Fibroblast of lung (primary cell): Measurements from ENCODE around the gene MIER2. TPM values are rescaled to one million over a fixed set of nuclear protein-coding genes. Genes with fewer than 3 reads are reported as not detected.
A peak's percentile ranks its signal among the peaks of the same experiment; 100 is the strongest.

Experiments used
- DNase-seq, 2 donors: peaks; one replicate each; pipeline versions ENCODE4 v3.0.0 to v3.0.0-alpha.2; 2010; ENCODE audit warnings: low read depth in 2 of 2
- H2AFZ ChIP-seq: 2 replicates; pipeline ENCODE4 v1.5.1; 2012; ENCODE audit warnings: low read length, control low read depth, inconsistent platforms
- H3K27ac ChIP-seq: 2 replicates; pipeline ENCODE4 v1.5.1; 2011; ENCODE audit warnings: low read length, control low read depth; ENCODE audit not compliant: insufficient read depth
- H3K27me3 ChIP-seq: 2 replicates; pipeline ENCODE4 v1.5.1; 2011; ENCODE audit warnings: mild to moderate bottlenecking, low read length; ENCODE audit not compliant: control insufficient read depth, insufficient read depth
- H3K36me3 ChIP-seq: 2 replicates; pipeline ENCODE4 v1.5.1; 2011; ENCODE audit warnings: low read length; ENCODE audit not compliant: control insufficient read depth, insufficient read depth
- H3K4me1 ChIP-seq: 2 replicates; pipeline ENCODE4 v1.5.1; 2011; ENCODE audit warnings: low read length; ENCODE audit not compliant: control insufficient read depth, insufficient read depth; ENCODE audit errors: extremely low read depth
- H3K4me2 ChIP-seq: 2 replicates; pipeline ENCODE4 v1.5.1; 2011; ENCODE audit warnings: low read length, control low read depth; ENCODE audit not compliant: insufficient read depth; ENCODE audit errors: extremely low read depth
- H3K4me3 ChIP-seq, 4 experiments: fragments of 200-600 bp in 1 of 4; sonication (generic) in 1 of 4; replicated peaks in 1 of 4; 2 replicates each; pipeline ENCODE4 v1.5.1; 2011 to 2016; ENCODE audit warnings: low read length in 4 of 4, low read depth in 3 of 4, mild to moderate bottlenecking in 3 of 4, control low read depth in 2 of 4, inconsistent platforms in 1 of 4, mixed read lengths in 1 of 4; ENCODE audit not compliant: insufficient read depth in 1 of 4; ENCODE audit errors: control extremely low read depth in 1 of 4
- H3K79me2 ChIP-seq: 2 replicates; pipeline ENCODE4 v1.5.1; 2012; ENCODE audit warnings: mild to moderate bottlenecking, low read length, inconsistent platforms; ENCODE audit not compliant: control insufficient read depth, insufficient read depth
- H3K9ac ChIP-seq: 2 replicates; pipeline ENCODE4 v1.5.1; 2011; ENCODE audit warnings: mild to moderate bottlenecking, low read length, control low read depth; ENCODE audit not compliant: insufficient read depth
- H3K9me3 ChIP-seq: 2 replicates; pipeline ENCODE4 v1.5.1; 2012; ENCODE audit warnings: low read depth, low read length; ENCODE audit not compliant: control insufficient read depth, insufficient read depth
- H4K20me1 ChIP-seq: 2 replicates; pipeline ENCODE4 v1.5.1; 2011; ENCODE audit warnings: low read length; ENCODE audit not compliant: control insufficient read depth, insufficient read depth; ENCODE audit errors: extremely low read depth
- EZH2 ChIP-seq: IDR thresholded peaks from 2 replicates; pipeline ENCODE4 v1.5.1; 2012; ENCODE audit warnings: low read length, control low read depth, mild to moderate bottlenecking; ENCODE audit errors: missing control alignments
- polyA plus RNA-seq, 2 donors: library from polyadenylated mRNA; depleted of rRNA in 1 of 2; stranded (reverse) in 1 of 2; unstranded in 1 of 2; fragments of >200 nt; gene quantifications; 2 replicates each; pipeline ENCODE4 v1.2.1, GENCODE V29; 2011 to 2012; ENCODE audit warnings: missing spikeins in 1 of 2
- total RNA-seq: library from RNA; depleted of rRNA; stranded (reverse); fragments of >200 nt; gene quantifications from 2 replicates; pipeline ENCODE4 v1.2.1, GENCODE V29; 2014
- TF ChIP-seq, protein P1 (sequence below), 2 donors: IDR thresholded peaks in 1 of 2; conservative IDR thresholded peaks in 1 of 2; 1 replicate in 1 of 2; 2 replicates in 1 of 2; pipeline ENCODE4 v1.5.1; 2011 to 2012; ENCODE audit warnings: low read length in 2 of 2, control low read depth in 1 of 2, inconsistent platforms in 1 of 2, low read depth in 1 of 2, mild to moderate bottlenecking in 1 of 2

MIER2 gene
- total and polyA plus RNA-seq, 2 donors (not counting 1 experiment from before 2014, with no cell fraction given), result 13.7 to 20.6 TPM

GRCh38 chr19:289651-290371, 54.8 kb downstream of the MIER2 start:
- TF ChIP-seq, protein P1, sequence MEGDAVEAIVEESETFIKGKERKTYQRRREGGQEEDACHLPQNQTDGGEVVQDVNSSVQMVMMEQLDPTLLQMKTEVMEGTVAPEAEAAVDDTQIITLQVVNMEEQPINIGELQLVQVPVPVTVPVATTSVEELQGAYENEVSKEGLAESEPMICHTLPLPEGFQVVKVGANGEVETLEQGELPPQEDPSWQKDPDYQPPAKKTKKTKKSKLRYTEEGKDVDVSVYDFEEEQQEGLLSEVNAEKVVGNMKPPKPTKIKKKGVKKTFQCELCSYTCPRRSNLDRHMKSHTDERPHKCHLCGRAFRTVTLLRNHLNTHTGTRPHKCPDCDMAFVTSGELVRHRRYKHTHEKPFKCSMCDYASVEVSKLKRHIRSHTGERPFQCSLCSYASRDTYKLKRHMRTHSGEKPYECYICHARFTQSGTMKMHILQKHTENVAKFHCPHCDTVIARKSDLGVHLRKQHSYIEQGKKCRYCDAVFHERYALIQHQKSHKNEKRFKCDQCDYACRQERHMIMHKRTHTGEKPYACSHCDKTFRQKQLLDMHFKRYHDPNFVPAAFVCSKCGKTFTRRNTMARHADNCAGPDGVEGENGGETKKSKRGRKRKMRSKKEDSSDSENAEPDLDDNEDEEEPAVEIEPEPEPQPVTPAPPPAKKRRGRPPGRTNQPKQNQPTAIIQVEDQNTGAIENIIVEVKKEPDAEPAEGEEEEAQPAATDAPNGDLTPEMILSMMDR (conservative IDR thresholded peaks at IDR 0.05 in 1 of 2, IDR thresholded peaks at IDR 0.05 in 1 of 2; ENCODE audit: low read depth in 1 of 2, low read length in 2 of 2), result no peak
- Histone ChIP-seq H3K27ac (no peak overlapping the region), H4K20me1 (no peaks in the 10 kb centered on the region), H3K79me2 (no peaks in the 10 kb centered on the region), H3K4me3 (no peak overlapping the region), H2AFZ (no peak overlapping the region), H3K9me3 (no peaks in the 10 kb centered on the region), H3K9ac (no peak overlapping the region), H3K27me3 (peaks cover 28% of the 10 kb centered on the region), H3K4me2 (peak overlapping the region; percentile 17), H3K36me3 (no peaks in the 10 kb centered on the region), H3K4me1 (peaks cover 3% of the 10 kb centered on the region)
- peak in 1 of 2 donors; percentile 43 for DNase-seq

GRCh38 chr19:288911-289310, 55.7 kb downstream of the MIER2 start:
- H2AFZ ChIP-seq, result no peak overlapping the region
- H3K4me1 ChIP-seq, result no peaks in the 10 kb centered on the region
- TF ChIP-seq, protein P1 (conservative IDR thresholded peaks at IDR 0.05 in 1 of 2, IDR thresholded peaks at IDR 0.05 in 1 of 2; ENCODE audit: low read depth in 1 of 2, low read length in 2 of 2), result no peak
- no peak for TF ChIP-seq EZH2
- H3K79me2 ChIP-seq, result no peaks in the 10 kb centered on the region
- H3K27ac ChIP-seq, result no peak overlapping the region
- no peak overlapping the region for H3K9ac ChIP-seq
- H3K9me3 ChIP-seq, result no peaks in the 10 kb centered on the region
- H3K4me3 ChIP-seq, result no peak overlapping the region
- peaks cover 21% of the 10 kb centered on the region for H3K27me3 ChIP-seq
- H3K36me3 ChIP-seq, result no peaks in the 10 kb centered on the region
- H4K20me1 ChIP-seq, result no peaks in the 10 kb centered on the region
- no peak overlapping the region for H3K4me2 ChIP-seq
- no peak for DNase-seq

GRCh38 chr19:287381-287871, 57.2 kb downstream of the MIER2 start:
- TF ChIP-seq, protein P1 (conservative IDR thresholded peaks at IDR 0.05 in 1 of 2, IDR thresholded peaks at IDR 0.05 in 1 of 2; ENCODE audit: low read depth in 1 of 2, low read length in 2 of 2), result no peak
- no peak for TF ChIP-seq EZH2
- H3K4me2 ChIP-seq, result no peak overlapping the region
- DNase-seq, result no peak

More at GRCh38 chr19:287381-287871, 57.2 kb downstream of the MIER2 start:
- H4K20me1 ChIP-seq, result no peaks in the 10 kb centered on the region
- no peaks in the 10 kb centered on the region for H3K36me3 ChIP-seq
- no peaks in the 10 kb centered on the region for H3K9me3 ChIP-seq
- no peaks in the 10 kb centered on the region for H3K4me1 ChIP-seq
- no peak overlapping the region for H2AFZ ChIP-seq
- H3K27ac ChIP-seq, result no peak overlapping the region
- H3K79me2 ChIP-seq, result no peaks in the 10 kb centered on the region
- H3K27me3 ChIP-seq, result peaks cover 8% of the 10 kb centered on the region
- no peak overlapping the region for H3K9ac ChIP-seq
- no peak overlapping the region for H3K4me3 ChIP-seq
